ENCODE data around the gene SLC4A1AP. TPM values are rescaled to one million over a fixed set of nuclear protein-coding genes. Genes with fewer than 3 reads are reported as not detected.
A peak's percentile ranks its signal among the peaks of the same experiment; 100 is the strongest.

Gene SLC4A1AP
- total RNA-seq, 1 donor from 2014 or later = 18.5 TPM

DNA sequence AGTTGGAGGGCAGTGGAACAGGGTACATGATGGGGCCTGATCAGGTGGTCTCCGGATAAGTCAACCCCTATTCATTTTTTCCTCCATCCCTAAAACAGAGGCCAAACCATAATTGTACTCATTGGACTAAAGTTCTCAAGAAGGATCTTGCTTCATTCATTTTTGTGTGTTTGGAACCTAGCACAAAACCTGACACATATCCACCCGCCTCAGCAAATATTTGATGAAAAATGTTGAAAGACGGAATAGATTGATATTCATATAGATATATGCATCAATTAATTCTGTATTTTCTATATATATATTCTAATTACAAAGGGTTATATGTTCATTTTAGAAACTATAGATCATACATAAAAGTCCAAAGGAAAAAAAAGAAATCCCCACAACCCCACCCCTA lies 21.9 kb downstream of the SLC4A1AP start:
- intact Hi-C loops (cut with DNase I) = no loop called here
- DNase-seq = no peak
- ATAC-seq (ENCODE audit: poor library complexity) = no peak

DNA sequence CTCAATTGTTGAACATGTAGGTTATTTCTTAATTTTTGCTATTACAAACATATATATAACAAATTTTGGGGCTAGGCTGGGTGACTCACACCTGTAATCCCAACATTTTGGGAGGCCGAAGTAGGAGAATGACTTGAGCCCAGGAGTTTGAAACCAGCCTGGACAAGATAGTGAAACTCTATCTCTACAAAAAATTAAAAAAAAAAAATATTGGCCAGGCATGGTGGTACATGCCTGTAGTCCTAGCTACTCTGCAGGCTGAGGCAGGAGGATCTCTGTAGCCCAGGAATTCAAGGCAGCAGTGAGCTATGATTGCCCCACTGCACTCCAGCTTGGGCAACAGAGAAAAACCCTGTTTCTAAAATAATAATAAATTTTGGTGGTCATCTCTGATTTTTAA lies 23.5 kb downstream of the SLC4A1AP start:
- intact Hi-C loops (cut with DNase I) = no loop called here
- ATAC-seq (ENCODE audit: poor library complexity) = no peak
- no peak for DNase-seq

DNA sequence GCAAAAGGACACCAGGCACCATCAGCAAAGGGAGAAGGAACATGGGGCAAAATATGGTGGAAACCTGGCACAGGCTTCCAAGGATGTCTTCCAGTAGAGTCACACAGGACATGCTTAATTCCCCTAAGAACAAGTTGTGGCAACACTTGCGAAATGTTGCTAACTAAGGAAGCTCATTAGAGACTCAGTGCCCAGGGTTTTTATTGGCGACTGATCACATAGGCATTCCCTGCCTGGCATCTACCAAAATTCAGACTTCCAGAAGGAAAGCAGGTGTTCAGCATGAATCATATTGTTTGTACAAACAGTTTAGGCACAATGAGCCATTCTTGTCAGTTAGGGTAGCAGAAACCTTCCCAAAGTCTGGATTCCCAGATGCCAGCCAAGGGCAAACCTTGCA lies 25.7 kb downstream of the SLC4A1AP start:
- ATAC-seq (ENCODE audit: poor library complexity) (no peak), DNase-seq (no peak)
- intact Hi-C loops (cut with DNase I) = no loop called here

DNA sequence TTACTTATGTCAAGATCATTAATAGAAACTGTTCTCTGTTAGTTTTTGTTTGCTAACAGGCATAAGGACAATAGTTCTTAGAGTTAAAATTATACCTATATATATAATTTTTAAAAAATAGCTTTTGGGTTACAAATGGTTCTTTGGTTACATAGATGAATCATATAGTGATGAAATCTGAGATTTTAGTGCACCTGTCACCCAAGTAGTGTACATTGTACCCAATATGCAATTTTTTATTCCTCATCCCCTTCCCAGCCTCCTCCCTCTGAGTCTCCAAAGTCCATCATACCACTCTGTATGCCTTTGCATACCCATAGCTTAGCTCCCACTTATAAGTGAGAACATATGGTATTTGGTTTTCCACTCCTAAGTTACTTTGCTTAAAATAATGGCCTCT lies 26.4 kb downstream of the SLC4A1AP start:
- DNase-seq (no peak), ATAC-seq (ENCODE audit: poor library complexity) (no peak)
- intact Hi-C loops (cut with DNase I) = no loop called here

DNA sequence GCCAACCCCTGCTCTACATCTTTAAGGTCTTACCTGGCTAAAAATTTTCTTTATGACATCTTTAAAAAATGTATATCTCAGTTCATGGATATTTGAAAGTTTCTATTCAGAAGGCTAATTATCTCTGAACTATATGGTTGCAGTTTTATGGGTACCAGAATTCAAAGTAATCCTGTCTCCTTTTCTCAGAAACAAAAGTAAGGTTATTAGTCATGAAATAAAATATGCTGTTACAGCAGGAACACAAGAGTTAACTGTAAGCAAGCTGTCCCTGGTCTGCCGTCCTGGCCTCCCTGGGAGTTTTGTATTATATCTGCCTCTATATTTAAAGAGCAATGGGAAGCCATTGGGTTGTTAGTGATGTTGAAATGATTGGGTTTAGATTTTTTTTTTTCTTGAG lies 34.0 kb downstream of the SLC4A1AP start:
- intact Hi-C loops (cut with DNase I) = no loop called here
- DNase-seq (no peak), ATAC-seq (ENCODE audit: poor library complexity) (no peak)

DNA sequence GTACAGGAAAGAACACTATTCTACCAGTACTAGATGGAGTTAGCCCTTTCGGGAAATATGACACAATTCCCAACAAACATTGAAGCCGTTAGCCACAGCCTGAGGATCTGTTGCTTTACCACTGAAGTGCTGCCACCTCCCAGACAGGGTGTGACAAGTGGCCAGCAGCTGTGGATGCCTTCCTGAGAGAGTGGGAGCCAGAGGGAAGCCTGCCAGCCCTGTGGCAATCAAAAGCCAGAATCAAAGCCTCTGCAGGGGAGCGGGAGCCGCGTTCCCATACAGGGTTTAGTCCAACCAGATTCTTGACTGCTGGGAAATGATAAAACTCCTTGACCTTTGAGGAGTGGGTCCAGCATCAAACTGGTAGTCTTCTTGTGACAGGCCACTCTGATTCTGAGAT lies 38.0 kb downstream of the SLC4A1AP start:
- intact Hi-C loops (cut with DNase I) = loop anchor here (5.0 kb wide), 1 partner anchor 751 kb away; no protein-coding TSS in a partner anchor
- DNase-seq (peak; percentile 60), ATAC-seq (ENCODE audit: poor library complexity) (peak; percentile 17)

DNA sequence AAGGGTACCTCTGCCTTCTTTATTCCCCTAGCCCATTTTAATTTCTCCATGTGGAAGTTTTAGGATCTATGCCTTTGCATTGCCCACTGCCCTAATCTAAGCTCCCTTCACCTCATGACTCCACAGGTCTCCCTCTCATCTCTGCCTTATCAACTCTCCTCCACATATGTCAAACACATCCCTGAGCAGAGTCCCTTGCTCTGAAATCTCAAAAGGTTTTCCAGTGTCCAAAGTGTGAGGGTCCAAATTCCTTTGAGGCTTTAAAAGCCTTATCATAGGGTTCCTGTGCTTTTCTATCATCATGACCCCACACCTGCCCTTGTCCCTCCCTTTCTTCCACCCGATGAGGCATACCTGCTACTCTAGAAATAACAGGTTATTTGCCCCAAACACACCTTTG lies 38.6 kb downstream of the SLC4A1AP start:
- no peak for DNase-seq
- intact Hi-C loops (cut with DNase I) = loop anchor here (5.0 kb wide), 1 partner anchor 750 kb away; no protein-coding TSS in a partner anchor
- no peak for ATAC-seq (ENCODE audit: poor library complexity)

DNA sequence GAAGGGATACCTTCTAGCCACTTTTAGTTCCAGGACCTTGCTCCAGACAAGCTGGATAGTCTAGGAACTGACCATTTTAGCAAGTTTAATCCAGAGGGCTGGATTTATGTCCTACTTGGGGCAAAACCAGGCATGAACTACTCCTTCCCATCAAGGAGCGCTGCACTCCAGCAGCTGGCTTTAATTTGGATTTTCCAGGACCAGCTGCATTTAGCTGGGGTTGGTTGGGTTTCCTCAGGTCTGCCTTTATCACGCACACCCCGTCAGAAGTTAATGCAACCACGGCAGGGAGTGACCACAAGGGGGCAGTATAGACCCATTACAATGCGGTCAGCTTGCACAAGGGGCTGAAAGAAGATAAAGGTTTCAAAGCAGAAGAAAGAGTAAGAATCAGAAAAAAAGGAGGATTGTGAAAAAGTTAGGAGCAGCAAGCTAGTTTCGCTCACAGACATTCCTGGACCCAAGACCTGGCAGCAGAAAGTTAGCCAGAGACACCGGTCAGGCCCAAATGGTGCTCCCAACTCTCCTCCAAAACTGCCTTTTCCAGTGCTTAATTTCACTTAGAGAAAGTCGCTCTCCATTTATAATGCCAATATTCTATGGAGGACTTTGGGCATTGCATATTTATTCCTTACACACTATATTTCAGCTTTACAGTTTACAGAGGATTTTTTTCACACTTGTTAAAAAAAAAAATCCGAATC lies 40.1 kb downstream of the SLC4A1AP start:
- ATAC-seq (ENCODE audit: poor library complexity) = peak; percentile 69
- intact Hi-C loops (cut with DNase I) = loop anchor here (5.0 kb wide), 1 partner anchor 749 kb away; no protein-coding TSS in a partner anchor
- peak; percentile 84 for DNase-seq

DNA sequence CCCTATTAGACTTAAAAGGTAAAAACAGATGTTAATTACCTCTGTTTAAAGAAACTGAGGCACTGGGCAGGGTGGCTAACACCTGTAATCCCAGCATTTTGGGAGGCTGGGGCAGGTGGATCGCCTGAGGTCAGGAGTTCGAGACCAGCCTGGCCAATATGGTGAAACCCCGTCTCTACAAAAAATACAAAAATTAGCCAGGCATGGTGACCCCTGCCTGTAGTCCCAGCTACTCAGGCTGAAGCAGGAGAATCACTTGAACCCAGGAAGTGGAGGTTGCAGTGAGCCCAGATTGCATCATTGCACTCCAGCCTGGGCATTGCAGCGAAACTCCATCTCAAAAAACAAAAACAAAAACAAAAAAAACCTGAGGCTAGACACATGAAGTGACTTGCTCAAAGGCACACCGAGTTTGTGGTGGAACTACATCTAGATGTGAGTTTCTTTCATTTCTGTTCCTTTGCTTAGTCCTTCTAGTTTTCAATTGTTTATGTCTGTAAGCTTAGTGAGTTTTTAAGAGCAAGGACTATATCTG lies 40.7 kb downstream of the SLC4A1AP start:
- intact Hi-C loops (cut with DNase I) = loop anchor here (5.0 kb wide), 1 partner anchor 748 kb away; no protein-coding TSS in a partner anchor
- no peak for ATAC-seq (ENCODE audit: poor library complexity)

DNA sequence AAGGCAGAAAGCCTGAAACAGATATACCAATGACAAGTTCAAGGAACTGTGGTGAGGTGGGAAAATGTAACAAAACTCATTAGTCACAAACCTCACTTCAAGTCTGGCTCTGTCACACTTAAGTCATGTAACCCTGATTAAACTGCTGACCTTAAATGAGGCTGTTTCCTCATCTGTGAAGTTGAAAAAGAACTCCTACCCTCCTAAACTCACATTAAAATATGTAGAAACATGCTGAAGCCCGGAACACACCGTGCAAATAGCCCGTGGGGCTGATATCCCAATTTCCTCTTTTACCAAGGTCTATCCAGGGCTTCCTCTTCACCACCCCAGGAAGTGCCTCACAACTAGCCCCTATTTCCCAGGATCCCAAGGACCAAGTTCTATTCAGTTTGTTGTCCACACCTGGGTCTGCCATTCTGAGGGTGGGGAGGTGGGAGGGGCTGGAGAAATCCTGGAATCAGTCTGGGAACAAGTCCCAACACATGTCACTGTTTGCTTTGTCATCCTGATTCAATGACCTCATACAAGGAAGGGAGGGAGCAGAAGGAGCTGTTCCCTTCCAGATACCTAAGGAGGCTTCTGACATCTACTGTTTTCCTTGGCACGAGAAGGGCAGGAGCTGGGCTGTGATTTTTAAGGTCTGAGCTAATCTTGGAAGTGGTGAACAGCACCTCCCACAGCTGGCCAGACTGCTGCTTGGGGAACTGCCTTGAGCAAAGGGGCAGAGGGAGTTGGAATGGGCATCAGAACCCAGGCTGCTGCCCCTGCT lies 42.3 kb downstream of the SLC4A1AP start:
- intact Hi-C loops (cut with DNase I) = no loop called here
- ATAC-seq (ENCODE audit: poor library complexity) (peak; percentile 59), DNase-seq (no peak)

More for the DNA sequence above, 40.7 kb downstream of the SLC4A1AP start:
- DNase-seq = no peak

DNA sequence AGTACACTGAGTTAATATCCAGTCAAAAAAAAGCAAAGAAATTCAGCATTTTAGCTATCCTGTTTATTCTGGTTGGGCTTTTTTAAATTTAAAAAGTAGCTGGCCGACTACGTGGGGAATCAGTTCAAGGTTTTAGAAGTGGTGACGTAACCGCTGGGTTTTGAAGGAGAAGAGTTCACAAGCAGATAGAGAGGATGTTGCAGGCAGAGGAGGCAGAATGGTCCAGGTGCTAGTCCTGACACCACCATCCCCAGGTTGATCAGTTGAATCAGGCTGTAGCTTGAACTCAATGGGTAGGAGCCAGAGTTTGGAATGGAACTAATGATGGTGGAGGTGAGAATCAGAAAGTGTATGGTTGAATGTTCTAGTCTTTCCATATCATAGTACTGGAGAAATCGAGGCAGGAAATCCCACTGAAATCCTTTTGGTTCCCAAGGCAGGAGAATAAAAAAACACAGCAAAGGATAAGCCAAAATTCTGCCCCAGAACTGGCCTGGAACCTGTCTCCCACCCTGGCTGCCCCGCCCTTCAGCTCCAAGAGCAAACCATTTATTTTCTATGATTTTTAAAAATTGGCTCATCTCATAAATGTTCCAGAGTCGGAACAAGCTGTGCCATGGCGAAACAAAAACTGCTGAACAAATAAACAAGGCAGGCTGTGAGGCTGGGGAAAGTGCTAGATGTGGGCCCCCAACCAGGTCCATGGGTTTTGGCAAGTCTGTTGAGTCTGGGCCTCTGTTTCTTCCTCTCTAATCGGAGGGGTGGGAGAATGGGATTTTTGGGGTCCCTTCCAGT lies 44.0 kb downstream of the SLC4A1AP start:
- intact Hi-C loops (cut with DNase I) = no loop called here
- DNase-seq = no peak
- ATAC-seq (ENCODE audit: poor library complexity) = no peak

DNA sequence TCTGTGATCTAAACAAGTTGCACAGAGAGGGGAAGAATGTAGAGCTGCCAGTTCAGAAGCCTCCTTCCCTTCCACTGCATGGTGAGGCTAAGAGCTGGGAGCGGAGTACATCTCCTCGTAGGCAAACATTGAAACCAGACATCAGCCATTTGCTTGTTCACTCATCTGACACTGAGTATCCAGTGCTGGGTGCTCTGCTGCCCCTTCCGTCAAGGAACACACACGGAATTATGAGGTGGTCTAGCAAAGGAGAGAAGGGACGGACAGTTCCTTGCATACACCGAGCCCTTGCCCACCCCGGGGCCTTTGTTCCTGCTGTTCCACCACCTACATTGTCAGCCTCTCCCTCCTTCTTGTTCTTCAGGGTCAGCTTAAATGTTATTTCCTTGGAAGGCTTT lies 44.6 kb downstream of the SLC4A1AP start:
- ATAC-seq (ENCODE audit: poor library complexity) (no peak), DNase-seq (no peak)
- intact Hi-C loops (cut with DNase I) = no loop called here

DNA sequence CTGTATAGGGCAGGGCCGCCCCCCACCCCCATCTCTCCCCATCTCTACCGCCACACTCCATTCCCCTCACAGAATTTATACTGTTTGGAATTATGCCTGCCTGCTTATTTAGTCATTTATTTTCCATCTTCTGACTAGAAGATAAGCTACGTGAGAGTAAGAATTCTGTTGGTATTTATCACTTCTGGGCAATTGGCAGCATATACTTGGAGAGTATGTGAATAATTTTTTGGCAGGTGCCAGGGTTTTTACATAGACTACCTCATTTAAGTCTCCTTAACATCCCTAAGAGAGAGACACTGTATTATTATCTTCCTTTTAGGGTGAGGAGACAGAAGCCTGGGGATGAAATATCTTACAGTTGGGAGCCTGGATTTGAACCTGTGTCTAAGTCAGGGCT lies 45.0 kb downstream of the SLC4A1AP start:
- intact Hi-C loops (cut with DNase I) = no loop called here
- no peak for DNase-seq
- ATAC-seq (ENCODE audit: poor library complexity) = no peak

DNA sequence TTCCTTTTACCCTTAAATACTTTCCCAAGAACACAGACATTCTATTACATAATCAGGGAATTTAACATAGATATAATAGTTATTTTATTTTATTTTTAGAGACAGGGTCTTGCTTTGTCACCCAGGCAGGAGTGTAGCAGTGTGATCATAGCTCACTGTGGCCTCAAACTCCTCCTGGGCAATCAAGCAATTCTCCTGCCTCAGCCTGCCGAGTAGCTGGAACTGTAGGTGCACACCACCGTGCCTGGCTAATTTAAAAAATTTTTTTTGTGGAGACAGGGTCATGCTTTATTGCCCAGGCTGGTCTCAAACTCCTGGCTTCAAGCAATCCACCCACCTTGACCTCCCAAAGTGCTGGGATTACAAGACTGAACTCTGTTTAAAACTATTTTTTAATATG lies 45.6 kb downstream of the SLC4A1AP start:
- intact Hi-C loops (cut with DNase I) = no loop called here
- DNase-seq (no peak), ATAC-seq (ENCODE audit: poor library complexity) (no peak)

DNA sequence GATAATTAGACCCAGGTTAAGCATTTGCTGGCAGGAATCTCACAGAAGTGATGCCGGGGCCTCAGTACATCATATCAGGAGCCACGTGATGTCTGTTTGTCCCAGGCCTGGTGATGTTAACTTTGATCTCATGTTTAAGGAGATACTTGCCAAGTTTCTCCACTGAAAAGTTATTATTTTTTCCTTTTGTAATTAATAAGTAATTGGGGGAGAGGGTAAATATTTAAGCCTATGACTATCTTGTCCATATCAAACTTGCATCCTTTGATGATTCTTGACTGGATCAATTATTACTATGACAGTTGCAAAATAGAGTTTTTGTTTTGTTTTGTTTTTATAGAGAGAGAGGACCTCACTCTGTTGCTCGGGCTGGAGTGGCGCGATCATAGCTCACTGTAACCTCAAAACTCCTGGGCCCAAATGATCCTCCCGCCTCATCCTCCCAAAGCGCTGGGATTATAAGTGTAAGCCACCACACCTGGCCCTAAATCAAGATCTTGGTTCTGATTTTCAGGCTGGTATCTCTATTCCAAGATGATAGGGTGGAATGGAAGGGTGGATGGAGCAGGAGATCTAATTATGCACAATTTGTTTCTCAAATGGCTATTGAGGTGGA lies 46.4 kb downstream of the SLC4A1AP start:
- DNase-seq (no peak), ATAC-seq (ENCODE audit: poor library complexity) (no peak)
- intact Hi-C loops (cut with DNase I) = no loop called here

DNA sequence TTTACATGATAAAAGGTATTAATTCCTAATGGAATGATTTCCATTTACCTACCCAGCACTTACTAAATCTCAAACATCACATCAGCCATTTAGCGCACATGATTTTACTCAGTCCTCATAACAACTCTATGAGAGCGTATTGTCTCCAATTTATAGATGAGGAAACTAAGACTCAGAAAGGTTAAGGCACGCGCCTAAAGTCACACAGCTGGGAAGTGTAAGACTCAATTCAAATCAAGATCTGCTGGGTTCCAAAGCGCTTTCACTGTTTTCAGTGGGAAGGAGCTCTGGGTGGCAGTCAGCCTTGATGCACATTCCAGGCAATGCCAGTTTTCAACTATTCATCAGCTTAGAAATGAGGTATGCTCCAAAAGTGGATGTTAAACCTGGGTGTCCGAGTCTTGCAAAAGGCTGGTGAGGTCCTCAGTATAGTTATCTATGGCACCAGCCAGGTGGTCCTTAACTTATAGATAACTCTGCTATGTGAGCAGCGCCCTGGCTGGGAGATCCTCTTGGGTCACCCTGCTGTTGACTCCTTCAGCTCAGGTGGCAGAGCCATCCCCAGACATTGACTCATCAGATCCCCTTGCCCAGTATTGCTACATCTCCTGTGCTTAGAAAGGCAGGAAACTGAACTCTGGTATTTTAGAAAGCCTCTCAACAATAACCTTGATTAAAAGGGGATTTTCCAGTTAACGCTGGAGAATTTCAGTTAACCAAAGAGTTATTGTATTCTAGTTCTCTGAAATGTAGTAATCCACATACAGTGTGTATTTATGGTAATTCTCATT lies 47.1 kb downstream of the SLC4A1AP start:
- DNase-seq (no peak), ATAC-seq (ENCODE audit: poor library complexity) (no peak)
- intact Hi-C loops (cut with DNase I) = no loop called here

DNA sequence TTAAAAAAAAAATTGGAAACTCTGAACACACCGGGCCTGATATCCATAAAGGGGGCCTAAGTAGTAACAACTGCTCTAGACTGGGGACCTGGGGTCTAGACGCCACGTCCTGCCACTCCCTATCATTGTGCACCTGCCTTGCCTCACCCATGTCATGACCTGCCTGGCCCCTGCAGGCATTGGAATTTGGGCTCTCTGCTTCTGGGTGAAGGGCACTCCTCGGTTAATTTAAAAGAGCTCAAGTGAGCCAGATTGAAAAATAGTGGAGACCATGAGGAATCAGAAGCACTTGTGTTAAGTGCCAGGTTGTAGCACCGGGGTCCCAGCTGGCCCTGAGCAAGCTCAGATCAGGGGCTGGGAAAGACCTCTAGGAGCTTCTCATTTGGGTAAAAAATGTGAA lies 48.1 kb downstream of the SLC4A1AP start:
- DNase-seq (no peak), ATAC-seq (ENCODE audit: poor library complexity) (no peak)
- intact Hi-C loops (cut with DNase I) = no loop called here

DNA sequence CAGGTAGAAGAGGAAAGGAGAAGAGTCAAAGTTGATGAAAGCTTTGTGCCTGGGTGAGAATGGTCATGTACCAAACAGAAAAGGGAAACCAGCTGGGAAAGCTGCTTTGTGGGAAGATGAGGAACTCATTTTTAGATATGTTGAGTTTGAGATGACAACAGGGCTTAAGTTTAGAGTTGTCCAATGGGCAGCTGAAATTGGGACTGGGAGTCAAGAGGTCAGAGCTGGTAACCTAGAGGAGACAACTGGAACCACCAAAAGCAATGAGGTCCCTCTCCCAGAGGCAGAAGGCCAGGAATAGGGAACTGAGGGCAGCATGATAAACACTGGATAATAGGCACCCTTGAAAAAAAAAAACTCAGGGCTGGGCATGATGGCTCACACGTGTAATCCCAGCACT lies 48.8 kb downstream of the SLC4A1AP start:
- intact Hi-C loops (cut with DNase I) = no loop called here

More for the DNA sequence above, 48.8 kb downstream of the SLC4A1AP start:
- DNase-seq (no peak), ATAC-seq (ENCODE audit: poor library complexity) (no peak)
